Endothelial cell of umbilical vein (primary cell): ENCODE results near the gene ENTPD6. TPM values are rescaled to one million over a fixed set of nuclear protein-coding genes. Genes with fewer than 3 reads are reported as not detected.
"Not testable (repeated sequence)": the region's sequence is repeated elsewhere in the genome, so short reads cannot be mapped to it uniquely, and the experiment has no call there.

Source experiments
- BruUV-seq: library from RNA; stranded (reverse); fragments of 400-500 nt; replicated peaks from 2 replicates; lab custom pipeline; 2021; lab: Mats Ljungman, UMichigan
- CTCF ChIA-PET: fragments of 300-600, 350-600 bp; sonication (Branson Sonifier 250); formaldehyde crosslinking; loops from one replicate; lab custom pipeline; 2021; ENCODE audit warnings: antibody characterized with exemption, inconsistent platforms; lab: Charles Lee
- POLR2A ChIA-PET: fragments of 300-600, 350-600 bp; sonication (Branson Sonifier 250); formaldehyde crosslinking; loops from one replicate; lab custom pipeline; 2021; ENCODE audit warnings: antibody characterized with exemption, inconsistent platforms; lab: Charles Lee
- DNase-seq: peaks from one replicate; pipeline ENCODE4 v3.0.0-alpha.2; 2011; ENCODE audit warnings: low read depth, low spot score
- FAIRE-seq: peaks from 2 replicates; lab custom pipeline; 2011; peaks lifted over from hg19 to GRCh38; lab: Jason Lieb, UNC
- H2AFZ ChIP-seq: 2 replicates; pipeline ENCODE4 v1.6.0; 2012; ENCODE audit warnings: low read depth, low read length, control low read depth, inconsistent platforms
- H3K27ac ChIP-seq: 2 replicates; pipeline ENCODE4 v1.5.1; 2011; ENCODE audit warnings: low read depth, mild to moderate bottlenecking, control low read depth, low read length, moderate library complexity; ENCODE audit not compliant: insufficient read depth
- H3K27me3 ChIP-seq, 2 experiments: 2 replicates each; pipeline versions ENCODE4 v1.6.0 to v1.6.1; 2011; ENCODE audit warnings: low read length in 2 of 2, mixed read lengths in 1 of 2; ENCODE audit not compliant: control insufficient read depth in 2 of 2, insufficient read depth in 2 of 2
- H3K36me3 ChIP-seq, 2 experiments: 2 replicates in 1 of 2; 3 replicates in 1 of 2; pipeline ENCODE4 v1.5.1; 2011; ENCODE audit warnings: low read length in 2 of 2, mild to moderate bottlenecking in 1 of 2, moderate library complexity in 1 of 2; ENCODE audit not compliant: control insufficient read depth in 2 of 2, insufficient read depth in 2 of 2; ENCODE audit errors: extremely low read depth in 1 of 2
- H3K4me1 ChIP-seq: 3 replicates; pipeline ENCODE4 v1.5.1; 2011; ENCODE audit warnings: mild to moderate bottlenecking, low read length; ENCODE audit not compliant: control insufficient read depth, insufficient read depth; ENCODE audit errors: extremely low read depth
- H3K4me2 ChIP-seq: 2 replicates; pipeline ENCODE4 v1.6.1; 2011; ENCODE audit warnings: low read length, control low read depth, mixed read lengths; ENCODE audit not compliant: insufficient read depth
- H3K4me3 ChIP-seq, 3 experiments: fragments of 200-600 bp in 1 of 3; sonication (generic), shearing (Covaris generic) in 1 of 3; replicated peaks in 1 of 3; 2 replicates each; pipeline ENCODE4 v1.5.1; 2011 to 2016; ENCODE audit warnings: control low read depth in 3 of 3, low read length in 3 of 3, mild to moderate bottlenecking in 2 of 3, inconsistent platforms in 1 of 3, low read depth in 1 of 3, moderate library complexity in 1 of 3; ENCODE audit not compliant: insufficient read depth in 1 of 3
- H3K79me2 ChIP-seq: 2 replicates; pipeline ENCODE4 v1.6.0; 2012; ENCODE audit warnings: low read length, inconsistent platforms; ENCODE audit not compliant: control insufficient read depth, insufficient read depth
- H3K9ac ChIP-seq: replicated peaks from 2 replicates; pipeline ENCODE3; 2011; ENCODE audit warnings: low read length, control low read depth; ENCODE audit not compliant: insufficient read depth; ENCODE audit errors: extremely low read depth
- H3K9me1 ChIP-seq: replicated peaks from 3 replicates; pipeline ENCODE4 v1.6.0; 2011; ENCODE audit warnings: mild to moderate bottlenecking, low read length; ENCODE audit not compliant: control insufficient read depth, insufficient read depth; ENCODE audit errors: extremely low read depth
- H3K9me3 ChIP-seq: replicated peaks from 2 replicates; pipeline ENCODE4 v1.5.1; 2012; ENCODE audit warnings: low read length, inconsistent platforms; ENCODE audit not compliant: control insufficient read depth, insufficient read depth
- H4K20me1 ChIP-seq: replicated peaks from 2 replicates; pipeline ENCODE3; 2011; ENCODE audit warnings: mild to moderate bottlenecking, low read length; ENCODE audit not compliant: control insufficient read depth, insufficient read depth; ENCODE audit errors: extremely low read depth
- JUN ChIP-seq: IDR thresholded peaks from 2 replicates; pipeline ENCODE4 v1.6.1; 2011; ENCODE audit warnings: borderline replicate concordance, low read depth; ENCODE audit not compliant: insufficient read length, insufficient read depth
- POLR2AphosphoS5 ChIP-seq: IDR thresholded peaks from 2 replicates; pipeline ENCODE4 v1.6.1; 2012; ENCODE audit warnings: low read depth, mild to moderate bottlenecking, control low read depth, low read length, moderate library complexity; ENCODE audit not compliant: insufficient read depth
- dilution Hi-C: fragments of 300-500 bp; cut with MboI; formaldehyde crosslinking; loops from one replicate; pipeline ENCODE4 v1.15.0; 2019; ENCODE audit warnings: low sequenced_read_pairs; ENCODE audit not compliant: extremely low pct_ligation_motif_present
- intact Hi-C: fragments of 100-400 bp; cut with micrococcal nuclease; formaldehyde crosslinking; loops from one replicate; pipeline ENCODE4 v1.10.0; 2022
- polyA plus RNA-seq, 4 experiments: library from polyadenylated mRNA; depleted of rRNA in 3 of 4; stranded (reverse) in 3 of 4; unstranded in 1 of 4; fragments of >200 nt; gene quantifications; 2 replicates each; pipeline versions ENCODE4 v1.2.1 to v1.2.3, GENCODE V29; 2011 to 2012; ENCODE audit warnings: missing spikeins in 1 of 4
- total RNA-seq: library from RNA; stranded (reverse); gene quantifications from 2 replicates; pipeline ENCODE4 v1.2.3, GENCODE V29; 2021

ENTPD6 gene
- total and polyA plus RNA-seq, 2 donors (not counting 3 experiments of a cell fraction or from before 2014, with no cell fraction given) = 51.2 to 86.3 TPM

DNA sequence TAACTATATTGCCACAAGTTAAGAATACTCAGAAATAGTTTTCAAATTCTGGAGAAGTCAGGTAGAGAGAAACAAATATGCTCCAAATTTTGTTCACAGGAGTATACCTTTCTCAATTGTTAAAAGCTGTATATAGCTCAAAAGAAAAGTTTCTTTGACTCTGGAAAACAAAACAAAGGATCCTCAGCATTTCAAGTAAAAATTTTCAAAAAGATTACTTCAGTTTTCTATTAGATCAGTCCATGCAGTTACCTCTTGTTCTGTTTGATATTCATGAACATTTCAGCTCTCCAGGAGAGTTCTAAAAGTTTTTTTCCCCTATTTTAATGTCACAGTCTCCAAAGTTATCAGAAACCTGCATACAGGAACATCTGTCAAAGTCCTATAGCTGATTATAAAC is 30.4 kb upstream of the ENTPD6 start:
- no TSS peak for BruUV-seq
- POLR2A ChIA-PET = no interaction called here
- no peak for FAIRE-seq

DNA sequence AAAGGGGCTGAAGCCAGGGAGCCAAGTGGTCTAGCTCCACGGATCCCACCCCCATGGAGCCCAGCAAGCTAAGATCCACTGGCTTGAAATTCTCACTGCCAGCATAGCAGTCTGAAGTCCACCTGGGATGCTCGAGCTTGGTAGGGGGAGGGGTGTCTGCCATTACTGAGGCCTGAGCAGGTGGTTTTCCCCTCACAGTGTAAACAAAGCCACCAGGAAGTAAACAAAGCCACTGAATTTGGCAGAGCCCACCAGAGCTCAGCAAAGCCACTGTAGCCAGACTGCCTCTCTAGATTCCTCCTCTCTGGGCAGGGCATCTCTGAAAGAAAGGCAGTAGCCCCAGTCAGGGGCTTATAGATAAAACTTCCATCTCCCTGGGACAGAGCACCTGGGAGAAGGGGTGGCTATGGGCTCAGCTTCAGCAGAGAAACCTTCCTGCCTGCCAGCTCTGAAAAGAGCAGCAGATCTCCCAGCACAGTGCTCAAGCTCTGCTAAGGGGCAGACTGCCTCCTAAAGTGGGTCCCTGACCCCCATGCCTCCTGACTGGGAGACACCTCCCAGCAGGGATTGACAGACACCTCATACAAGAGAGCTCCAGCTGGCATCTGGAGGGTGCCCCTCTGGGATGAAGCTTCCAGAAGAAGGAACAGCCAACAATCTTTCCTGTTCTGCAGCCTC is 29.3 kb upstream of the ENTPD6 start:
- dilution Hi-C loops, H3K4me3 ChIP-seq, H3K9ac ChIP-seq, H3K79me2 ChIP-seq, H3K27me3 ChIP-seq, H4K20me1 ChIP-seq, H3K9me3 ChIP-seq, intact Hi-C loops, POLR2A ChIA-PET, H3K4me1 ChIP-seq, H3K4me2 ChIP-seq, DNase-seq, H3K9me1 ChIP-seq, CTCF ChIA-PET, H3K36me3 ChIP-seq, FAIRE-seq, H3K27ac ChIP-seq, BruUV-seq, H2AFZ ChIP-seq: not testable (repeated sequence)

More for the DNA sequence above, 30.4 kb upstream of the ENTPD6 start:
- intact Hi-C loops = no loop called here
- no peak for TF ChIP-seq POLR2AphosphoS5
- TF ChIP-seq JUN = no peak
- CTCF ChIA-PET = interaction anchor here (0.6 kb wide), 1 partner anchor 204 kb away, joined by 3 read pairs; no protein-coding TSS in a partner anchor
- H3K9ac ChIP-seq = no peak overlapping the region
- H3K4me3 ChIP-seq = no peak overlapping the region
- no peaks in the 10 kb centered on the region for H3K9me3 ChIP-seq
- no peaks in the 10 kb centered on the region for H3K9me1 ChIP-seq
- H3K79me2 ChIP-seq = no peaks in the 10 kb centered on the region
- H3K4me1 ChIP-seq = no peaks in the 10 kb centered on the region
- no peak overlapping the region for H3K4me2 ChIP-seq
- dilution Hi-C loops = no loop called here
- H3K27ac ChIP-seq = no peak overlapping the region
- H4K20me1 ChIP-seq = no peaks in the 10 kb centered on the region
- no peaks in the 10 kb centered on the region for H3K36me3 ChIP-seq
- no peak for DNase-seq
- H2AFZ ChIP-seq = no peak overlapping the region
- H3K27me3 ChIP-seq = peaks cover 0 to 8% of the 10 kb centered on the region in 2 experiments
